B cell (primary cell): ENCODE results near the gene L3MBTL4. TPM values are rescaled to one million over a fixed set of nuclear protein-coding genes. Genes with fewer than 3 reads are reported as not detected.
"Not testable (repeated sequence)": the region's sequence is repeated elsewhere in the genome, so short reads cannot be mapped to it uniquely, and the experiment has no call there.

ENCODE experiments used
- ATAC-seq: fragments of 200-7000 bp; cut with Tn5 transposase; one replicate; pipeline ENCODE4 v1.10.0; 2021; ENCODE audit warnings: low read depth, mild to moderate bottlenecking, moderate number of reproducible peaks, moderate library complexity
- CTCF ChIA-PET: fragments of 350-600 bp; sonication (Branson Sonifier 250); formaldehyde crosslinking; loops from one replicate; lab custom pipeline; 2021; ENCODE audit warnings: antibody characterized with exemption, inconsistent platforms; lab: Charles Lee
- POLR2A ChIA-PET: fragments of 350-600 bp; sonication (Branson Sonifier 250); formaldehyde crosslinking; loops from one replicate; lab custom pipeline; 2021; ENCODE audit warnings: antibody characterized with exemption; lab: Charles Lee
- DNase-seq: peaks from one replicate; pipeline ENCODE4 v3.0.0; 2013
- H2AFZ ChIP-seq: 2 replicates; pipeline ENCODE4 v1.6.1; 2012; ENCODE audit warnings: mild to moderate bottlenecking, low read depth, low read length; ENCODE audit not compliant: insufficient read depth, poor library complexity, severe bottlenecking
- H3K27ac ChIP-seq, 2 donors: 1 replicate in 1 of 2; 2 replicates in 1 of 2; pipeline ENCODE4 v1.5.1; 2012 to 2013; ENCODE audit warnings: low read length in 2 of 2, mild to moderate bottlenecking in 2 of 2, moderate library complexity in 1 of 2
- H3K27me3 ChIP-seq, 4 experiments: fragments of 200-600 bp in 1 of 4; sonication (generic) in 1 of 4; replicated peaks in 1 of 4; 1 replicate in 2 of 4; 2 replicates in 2 of 4; pipeline versions ENCODE4 v1.6.1 to v1.7.0; 2013 to 2016; ENCODE audit warnings: low read length in 3 of 4, mild to moderate bottlenecking in 2 of 4, mixed read lengths in 1 of 4, moderate library complexity in 1 of 4; ENCODE audit not compliant: insufficient read depth in 4 of 4, control insufficient read depth in 3 of 4; ENCODE audit errors: control extremely low read depth in 1 of 4
- H3K36me3 ChIP-seq, 2 experiments: replicated peaks in 1 of 2; 1 replicate in 1 of 2; 2 replicates in 1 of 2; pipeline versions ENCODE4 v1.6.1 to v1.7.1; 2013; ENCODE audit warnings: low read length in 1 of 2; ENCODE audit not compliant: insufficient read depth in 2 of 2, control insufficient read depth in 1 of 2; ENCODE audit errors: control extremely low read depth in 1 of 2, extremely low read depth in 1 of 2
- H3K4me1 ChIP-seq, 2 donors: fragments of 200-600 bp in 1 of 2; sonication (generic) in 1 of 2; 1 replicate in 1 of 2; 2 replicates in 1 of 2; pipeline versions ENCODE4 v1.5.1 to v1.6.1; 2013 to 2017; ENCODE audit warnings: low read length in 2 of 2; ENCODE audit not compliant: control insufficient read depth in 2 of 2, insufficient read depth in 2 of 2
- H3K4me2 ChIP-seq: replicated peaks from 2 replicates; pipeline ENCODE3; 2012; ENCODE audit warnings: mild to moderate bottlenecking, low read depth, low read length; ENCODE audit not compliant: poor library complexity, severe bottlenecking
- H3K4me3 ChIP-seq, 5 experiments: fragments of 200-600 bp in 1 of 5; sonication (generic) in 1 of 5; 1 replicate in 3 of 5; 2 replicates in 2 of 5; pipeline versions ENCODE4 v1.5.1 to v1.7.0; 2011 to 2016; ENCODE audit warnings: low read length in 4 of 5, mild to moderate bottlenecking in 4 of 5, low read depth in 2 of 5, control low read depth in 1 of 5, moderate library complexity in 1 of 5; ENCODE audit not compliant: insufficient read depth in 1 of 5; ENCODE audit errors: control extremely low read depth in 1 of 5, extremely low read depth in 1 of 5
- H3K79me2 ChIP-seq: fragments of 200-600 bp; sonication (generic); one replicate; pipeline ENCODE4 v1.6.0; 2016; ENCODE audit warnings: low read length; ENCODE audit not compliant: control insufficient read depth, insufficient read depth
- H3K9ac ChIP-seq: fragments of 200-600 bp; sonication (generic); 2 replicates; pipeline ENCODE4 v1.6.1; 2017; ENCODE audit warnings: mild to moderate bottlenecking, low read length, moderate library complexity
- H3K9me3 ChIP-seq, 3 donors: one replicate each; pipeline versions ENCODE4 v1.6.1 to v1.7.1; 2013; ENCODE audit warnings: low read length in 2 of 3; ENCODE audit not compliant: control insufficient read depth in 2 of 3, insufficient read depth in 1 of 3; ENCODE audit errors: control extremely low read depth in 1 of 3
- H4K20me1 ChIP-seq: 2 replicates; pipeline ENCODE4 v1.6.0; 2012; ENCODE audit warnings: mild to moderate bottlenecking, low read length; ENCODE audit not compliant: insufficient read depth, control insufficient read depth, poor library complexity, severe bottlenecking
- H3K27ac Mint-ChIP-seq: one replicate; pipeline ENCODE4 v1.8.0; 2021; ENCODE audit warnings: mixed read lengths
- H3K27me3 Mint-ChIP-seq: one replicate; pipeline ENCODE4 v1.8.0; 2021; ENCODE audit warnings: mixed read lengths
- H3K4me1 Mint-ChIP-seq: one replicate; pipeline ENCODE4 v1.8.0; 2021; ENCODE audit warnings: mixed read lengths
- H3K4me3 Mint-ChIP-seq: one replicate; pipeline ENCODE4 v1.8.0; 2021; ENCODE audit warnings: mixed read lengths
- H3K9me3 Mint-ChIP-seq: one replicate; pipeline ENCODE4 v1.8.0; 2022; ENCODE audit warnings: mixed read lengths; ENCODE audit not compliant: insufficient read depth
- CTCF ChIP-seq: fragments of 200-600 bp; IDR thresholded peaks from one replicate; pipeline ENCODE4 v1.8.0; 2022; ENCODE audit warnings: antibody characterized with exemption, mild to moderate bottlenecking
- EZH2 ChIP-seq: IDR thresholded peaks from 2 replicates; pipeline ENCODE4 v1.6.1; 2012; ENCODE audit warnings: borderline replicate concordance, low read depth, mild to moderate bottlenecking, moderate library complexity, low read length; ENCODE audit not compliant: insufficient read depth, poor library complexity, severe bottlenecking
- WGBS: methylation state at CpG from one replicate; pipeline ENCODE4 v1.1.5; 2013; ENCODE audit warnings: missing lambda C conversion rate; ENCODE audit not compliant: insufficient coverage; 5-methylcytosine and 5-hydroxymethylcytosine counted together
- intact Hi-C: fragments of 100-400 bp; cut with micrococcal nuclease; formaldehyde crosslinking; loops from one replicate; pipeline ENCODE4 v1.10.0; 2022
- polyA plus RNA-seq: library from polyadenylated mRNA; depleted of rRNA; stranded (reverse); fragments of >200 nt; gene quantifications from 2 replicates; pipeline ENCODE4 v1.2.3, GENCODE V29; 2012
- total RNA-seq, 2 donors: library from RNA; stranded (reverse); fragments of 120-200 nt in 1 of 2; gene quantifications; 1 replicate in 1 of 2; 2 replicates in 1 of 2; pipeline versions ENCODE4 v1.2.3 to v1.2.4, GENCODE V29; 2013 to 2022

The L3MBTL4 gene
- total and polyA plus RNA-seq, 2 donors (not counting 1 experiment from before 2014, with no cell fraction given) = 3.0 to 11.9 TPM

DNA sequence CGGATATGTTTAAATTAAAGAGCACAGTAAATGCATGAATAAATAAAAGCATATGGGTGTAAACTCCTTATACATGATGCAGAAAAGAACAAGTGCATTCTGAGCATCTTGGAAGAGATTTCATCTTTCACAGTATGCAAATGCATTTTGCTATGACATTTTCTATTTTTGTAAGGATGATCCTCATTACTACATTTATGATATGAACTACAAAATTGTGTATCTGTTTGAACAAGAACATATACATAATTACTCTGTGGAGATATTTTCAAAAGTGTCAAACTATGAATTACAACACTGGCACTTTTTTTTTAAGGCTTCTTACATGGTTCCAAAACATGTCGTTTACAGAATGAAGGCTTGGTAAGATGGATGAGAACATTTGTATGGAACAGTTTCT lies 335.3 kb downstream of the L3MBTL4 start:
- Histone ChIP-seq H3K27me3 (no peaks in the 10 kb centered on the region), H4K20me1 (no peaks in the 10 kb centered on the region), H3K4me1 (no peaks in the 10 kb centered on the region), H3K27ac (no peak overlapping the region), H3K9ac (no peak overlapping the region), H3K79me2 (no peaks in the 10 kb centered on the region), H3K36me3 (no peaks in the 10 kb centered on the region), H2AFZ (no peak overlapping the region), H3K9me3 (no peaks in the 10 kb centered on the region), H3K4me2 (no peak overlapping the region), H3K4me3 (no peak overlapping the region)
- DNase-seq (no peak), ATAC-seq (no peak)
- intact Hi-C loops = no loop called here
- POLR2A ChIA-PET = no interaction called here
- Mint-ChIP-seq H3K9me3 (no peaks in the 10 kb centered on the region), H3K4me1 (no peaks in the 10 kb centered on the region), H3K27ac (no peak overlapping the region), H3K4me3 (no peak overlapping the region), H3K27me3 (no peaks in the 10 kb centered on the region)
- TF ChIP-seq CTCF (no peak), EZH2 (no peak)
- CTCF ChIA-PET = no interaction called here
- WGBS = no CpG with 5 or more reads among the region's 2 CpGs

GRCh38 chr18:6078877-6079276 lies 335.8 kb downstream of the L3MBTL4 start:
- Histone ChIP-seq H3K79me2 (no peaks in the 10 kb centered on the region), H3K9me3 (no peaks in the 10 kb centered on the region), H3K27me3 (no peaks in the 10 kb centered on the region), H3K4me1 (no peaks in the 10 kb centered on the region), H3K4me2 (no peak overlapping the region), H2AFZ (no peak overlapping the region), H3K9ac (no peak overlapping the region), H4K20me1 (no peaks in the 10 kb centered on the region), H3K27ac (no peak overlapping the region), H3K36me3 (no peaks in the 10 kb centered on the region), H3K4me3 (no peak overlapping the region)
- ATAC-seq (no peak), DNase-seq (no peak)
- intact Hi-C loops = no loop called here
- Mint-ChIP-seq H3K4me1 (no peaks in the 10 kb centered on the region), H3K4me3 (no peak overlapping the region), H3K27me3 (no peaks in the 10 kb centered on the region), H3K9me3 (no peaks in the 10 kb centered on the region), H3K27ac (no peak overlapping the region)
- ChIA-PET CTCF (no interaction called here), POLR2A (no interaction called here)
- no peak for TF ChIP-seq EZH2
- no peak for TF ChIP-seq CTCF
- 85% methylated on average over 9 of the region's 9 CpGs for WGBS

DNA sequence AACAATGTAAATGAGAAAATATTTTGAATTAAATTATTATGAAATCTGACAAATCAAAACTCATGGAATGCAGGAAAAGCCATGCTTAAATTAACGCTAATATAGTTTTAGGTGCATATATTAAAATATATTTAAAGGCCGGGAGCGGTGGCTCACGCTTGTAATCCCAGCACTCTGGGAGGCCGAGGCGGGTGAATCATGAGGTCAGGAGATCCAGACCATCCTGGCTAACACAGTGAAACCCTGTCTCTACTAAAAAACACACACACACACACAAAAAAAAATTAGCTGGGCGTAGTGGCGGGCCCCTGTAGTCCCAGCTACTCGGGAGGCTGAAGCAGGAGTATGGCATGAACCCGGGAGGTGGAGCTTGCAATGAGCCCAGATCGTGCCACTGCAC lies 342.3 kb downstream of the L3MBTL4 start:
- H3K27me3 ChIP-seq, H3K4me1 ChIP-seq, POLR2A ChIA-PET, H4K20me1 ChIP-seq, H3K4me3 Mint-ChIP-seq, H2AFZ ChIP-seq, H3K4me3 ChIP-seq, ATAC-seq, H3K27ac Mint-ChIP-seq, H3K4me1 Mint-ChIP-seq, H3K9ac ChIP-seq, CTCF ChIA-PET, H3K4me2 ChIP-seq, H3K27ac ChIP-seq, H3K9me3 ChIP-seq, intact Hi-C loops, H3K9me3 Mint-ChIP-seq, DNase-seq, H3K79me2 ChIP-seq, H3K27me3 Mint-ChIP-seq, H3K36me3 ChIP-seq: not testable (repeated sequence)
- WGBS = 93% methylated on average over 3 of the region's 11 CpGs
